K562 (cell line): Measurements from ENCODE around the gene TAF1B. TPM values are rescaled to one million over a fixed set of nuclear protein-coding genes. Genes with fewer than 3 reads are reported as not detected.

Experiments
- BMI1 ChIP-seq: fragments of 150-350 bp; IDR thresholded peaks from 2 replicates; pipeline ENCODE4 v1.6.1; 2014; ENCODE audit warnings: low read length
- CBX5 ChIP-seq: IDR thresholded peaks from 2 replicates; pipeline ENCODE4 v1.6.1; 2014; ENCODE audit warnings: low read depth, borderline replicate concordance
- CHCHD3 ChIP-seq: fragments of 250-450 bp; sonication (Bioruptor Pico); IDR thresholded peaks from 2 replicates; pipeline ENCODE4 v2.1.2; 2022; ENCODE audit warnings: mild to moderate bottlenecking
- GABPA ChIP-seq: fragments of 200-800 bp; sonication (Bioruptor generic); conservative IDR thresholded peaks from 2 replicates; pipeline ENCODE4 v1.6.1; 2016; ENCODE audit warnings: low read depth, missing genetic modification characterization, missing compliant biosample characterization
- MCM3 ChIP-seq: fragments of 450-650 bp; IDR thresholded peaks from 2 replicates; pipeline ENCODE4 v1.6.1; 2016
- MXD1 ChIP-seq: fragments of 250-450 bp; sonication (Bioruptor Pico); IDR thresholded peaks from 2 replicates; pipeline ENCODE4 v1.8.0; 2021; ENCODE audit warnings: borderline replicate concordance, mild to moderate bottlenecking, moderate library complexity; ENCODE audit not compliant: poor library complexity, severe bottlenecking
- SMARCB1 ChIP-seq: IDR thresholded peaks from 2 replicates; pipeline ENCODE4 v1.6.1; 2011; ENCODE audit warnings: improper control_type of control experiment, low read depth; ENCODE audit not compliant: insufficient read length
- SMC3 ChIP-seq: conservative IDR thresholded peaks from 2 replicates; pipeline ENCODE4 v1.6.1; 2011; ENCODE audit warnings: low read depth, low read length, improper control_type of control experiment; ENCODE audit not compliant: insufficient read depth
- THAP12 ChIP-seq: fragments of 250-450 bp; sonication (Bioruptor Pico); IDR thresholded peaks from 2 replicates; pipeline ENCODE4 v1.9.0; 2021; ENCODE audit warnings: mild to moderate bottlenecking, inconsistent platforms
- THRA ChIP-seq: fragments of 450-650 bp; IDR thresholded peaks from 2 replicates; pipeline ENCODE4 v1.6.1; 2017; ENCODE audit warnings: mild to moderate bottlenecking, moderate library complexity
- XRCC5 ChIP-seq: fragments of 200-400 bp; formaldehyde crosslinking; IDR thresholded peaks from 2 replicates; pipeline ENCODE4 v1.6.1; 2017; ENCODE audit warnings: low read depth, mild to moderate bottlenecking, low read length
- ZFP36 ChIP-seq: fragments of 150-350 bp; IDR thresholded peaks from 2 replicates; pipeline ENCODE4 v1.6.1; 2018; ENCODE audit warnings: low read length, low read depth; ENCODE audit not compliant: partially characterized antibody
- ZKSCAN8 ChIP-seq: fragments of 200-800 bp; sonication (Bioruptor generic); IDR thresholded peaks from 2 replicates; pipeline ENCODE4 v1.6.1; 2016; ENCODE audit warnings: missing genetic modification characterization, missing compliant biosample characterization
- ZNF143 ChIP-seq: sonication (generic); formaldehyde crosslinking; IDR thresholded peaks from 2 replicates; pipeline ENCODE4 v1.9.0; 2022; ENCODE audit warnings: mild to moderate bottlenecking, missing genetic modification reagents
- polyA plus RNA-seq, 8 experiments: library from polyadenylated mRNA; depleted of rRNA in 4 of 8; stranded (reverse) in 5 of 8; unstranded in 3 of 8; fragments of >200 nt; fragmentation: Nextera tagmentation in 2 of 8; fragmentation: Illumina TruSeq in 1 of 8; extraction: Ambion mirVana in 2 of 8; extraction: Trizol in 1 of 8; gene quantifications; 2 replicates each; pipeline versions ENCODE4 v1.2.1 to v1.2.3, GENCODE V29; 2011 to 2014; ENCODE audit warnings: inconsistent platforms in 1 of 8, missing spikeins in 1 of 8
- total RNA-seq, 7 experiments: library from RNA; depleted of rRNA in 6 of 7; stranded (reverse); fragments of >200 nt in 6 of 7; fragmentation: Illumina TruSeq in 2 of 7; extraction: Trizol in 2 of 7; gene quantifications; 2 replicates each; pipeline versions ENCODE4 v1.2.1 to v1.2.3, GENCODE V29; 2011 to 2021; ENCODE audit warnings: low replicate concordance in 1 of 7
- TF ChIP-seq, protein P1 (sequence below): fragments of 450-650 bp; formaldehyde crosslinking; conservative IDR thresholded peaks from 2 replicates; pipeline ENCODE4 v1.4.0; 2022; ENCODE audit warnings: mild to moderate bottlenecking, missing genetic modification characterization
- TF ChIP-seq, protein P2 (sequence below): fragments of 450-650 bp; conservative IDR thresholded peaks from 2 replicates; pipeline ENCODE4 v1.6.1; 2016; ENCODE audit warnings: missing genetic modification characterization, low read depth, mild to moderate bottlenecking, missing compliant biosample characterization, moderate library complexity

TAF1B gene
- total and polyA plus RNA-seq, 9 of the 15 experiments (the other 6 are each of a cell fraction or from before 2014, with no cell fraction given): 8.8 to 25.1 (median 17.3) TPM

GRCh38 chr2:9799729-9800632 is 43.3 kb upstream of the TAF1B start (continued):
- TF ChIP-seq, protein P1, sequence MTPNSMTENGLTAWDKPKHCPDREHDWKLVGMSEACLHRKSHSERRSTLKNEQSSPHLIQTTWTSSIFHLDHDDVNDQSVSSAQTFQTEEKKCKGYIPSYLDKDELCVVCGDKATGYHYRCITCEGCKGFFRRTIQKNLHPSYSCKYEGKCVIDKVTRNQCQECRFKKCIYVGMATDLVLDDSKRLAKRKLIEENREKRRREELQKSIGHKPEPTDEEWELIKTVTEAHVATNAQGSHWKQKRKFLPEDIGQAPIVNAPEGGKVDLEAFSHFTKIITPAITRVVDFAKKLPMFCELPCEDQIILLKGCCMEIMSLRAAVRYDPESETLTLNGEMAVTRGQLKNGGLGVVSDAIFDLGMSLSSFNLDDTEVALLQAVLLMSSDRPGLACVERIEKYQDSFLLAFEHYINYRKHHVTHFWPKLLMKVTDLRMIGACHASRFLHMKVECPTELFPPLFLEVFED: no peak
- TF ChIP-seq XRCC5: peak; percentile 58; the same call in 1 of the 2 replicates
- TF ChIP-seq, protein P2, sequence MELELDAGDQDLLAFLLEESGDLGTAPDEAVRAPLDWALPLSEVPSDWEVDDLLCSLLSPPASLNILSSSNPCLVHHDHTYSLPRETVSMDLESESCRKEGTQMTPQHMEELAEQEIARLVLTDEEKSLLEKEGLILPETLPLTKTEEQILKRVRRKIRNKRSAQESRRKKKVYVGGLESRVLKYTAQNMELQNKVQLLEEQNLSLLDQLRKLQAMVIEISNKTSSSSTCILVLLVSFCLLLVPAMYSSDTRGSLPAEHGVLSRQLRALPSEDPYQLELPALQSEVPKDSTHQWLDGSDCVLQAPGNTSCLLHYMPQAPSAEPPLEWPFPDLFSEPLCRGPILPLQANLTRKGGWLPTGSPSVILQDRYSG (tag): no peak
- no peak for TF ChIP-seq CBX5
- TF ChIP-seq MCM3: no peak
- TF ChIP-seq ZFP36: peak; percentile 25
- no peak for TF ChIP-seq THAP12 (CRISPR knock-in tag)
- TF ChIP-seq CHCHD3: no peak
- no peak for TF ChIP-seq GABPA (tag)
- TF ChIP-seq MXD1 (CRISPR knock-in tag): no peak
- TF ChIP-seq THRA: peak; percentile 96
- no peak for TF ChIP-seq ZNF143 (CRISPR knock-in tag)
- TF ChIP-seq BMI1: no peak
- TF ChIP-seq ZKSCAN8: no peak
- TF ChIP-seq SMC3: peak; percentile 97
- peak; percentile 43 for TF ChIP-seq SMARCB1
